HepG2 (cell line): ENCODE results near the gene LRRIQ4. TPM values are rescaled to one million over a fixed set of nuclear protein-coding genes. Genes with fewer than 3 reads are reported as not detected.
A peak's percentile ranks its signal among the peaks of the same experiment; 100 is the strongest.

ENCODE experiments used
- ATAC-seq: fragments of 200-7000 bp; cut with Tn5 transposase; 3 replicates; pipeline ENCODE4 v1.9.1; 2020; ENCODE audit warnings: mild to moderate bottlenecking, moderate library complexity
- BruUV-seq: library from RNA; stranded (reverse); fragments of 400-500 nt; replicated peaks from 2 replicates; lab custom pipeline; 2021; lab: Mats Ljungman, UMichigan
- CTCF ChIA-PET: fragments of 300-600 bp; formaldehyde crosslinking; extraction: SDS; loops from one replicate; lab custom pipeline; 2021; ENCODE audit warnings: low total read pairs, inconsistent platforms, low intra/inter-chr PET ratio; lab: Yijun Ruan, JAX
- POLR2A ChIA-PET: fragments of 350-600 bp; sonication (Branson Sonifier 250); formaldehyde crosslinking; loops from one replicate; lab custom pipeline; 2020; ENCODE audit warnings: antibody characterized with exemption, inconsistent platforms; lab: Yijun Ruan, JAX
- DNase-seq: peaks from one replicate; pipeline ENCODE4 v3.0.0-alpha.2; 2015; ENCODE audit warnings: low spot score
- FAIRE-seq: peaks from 3 replicates; lab custom pipeline; 2011; peaks lifted over from hg19 to GRCh38; lab: Jason Lieb, UNC
- H2AFZ ChIP-seq: one replicate; pipeline ENCODE4 v1.6.1; 2011; ENCODE audit warnings: low read length, inconsistent platforms
- H3K27ac ChIP-seq: fragments of 300-600 bp; 3 replicates; pipeline ENCODE4 v1.8.0; 2011; ENCODE audit warnings: mixed run types, mild to moderate bottlenecking, mixed read lengths, low read length, inconsistent platforms; ENCODE audit not compliant: insufficient read depth; ENCODE audit errors: extremely low read length
- H3K27me3 ChIP-seq, 2 experiments: fragments of 200-600 bp in 1 of 2; 2 replicates in 1 of 2; 3 replicates in 1 of 2; pipeline versions ENCODE4 v1.6.0 to v1.8.0; 2011; ENCODE audit warnings: low read length in 2 of 2, mild to moderate bottlenecking in 2 of 2, moderate library complexity in 2 of 2, inconsistent platforms in 1 of 2; ENCODE audit not compliant: insufficient read depth in 2 of 2, control insufficient read depth in 1 of 2
- H3K36me3 ChIP-seq, 2 experiments: fragments of 200-600 bp in 1 of 2; replicated peaks in 1 of 2; 2 replicates in 1 of 2; 3 replicates in 1 of 2; pipeline versions ENCODE4 v1.5.1 to v1.8.0; 2011; ENCODE audit warnings: low read length in 2 of 2, inconsistent platforms in 1 of 2; ENCODE audit not compliant: insufficient read depth in 2 of 2, control insufficient read depth in 1 of 2
- H3K4me1 ChIP-seq: 2 replicates; pipeline ENCODE4 v1.5.1; 2012; ENCODE audit warnings: low read length, inconsistent platforms; ENCODE audit not compliant: insufficient read depth
- H3K4me2 ChIP-seq: 2 replicates; pipeline ENCODE4 v1.6.0; 2011; ENCODE audit warnings: low read depth, low read length, inconsistent platforms
- H3K4me3 ChIP-seq, 3 experiments: fragments of 200-600 bp in 1 of 3; sonication (generic), shearing (Covaris generic) in 1 of 3; replicated peaks in 1 of 3; 2 replicates each; pipeline ENCODE4 v1.5.1; 2011 to 2016; ENCODE audit warnings: low read length in 3 of 3, inconsistent platforms in 2 of 3, low read depth in 2 of 3, mild to moderate bottlenecking in 2 of 3, control low read depth in 1 of 3, mixed read lengths in 1 of 3; ENCODE audit not compliant: insufficient read depth in 1 of 3
- H3K79me2 ChIP-seq: one replicate; pipeline ENCODE4 v1.6.1; 2011; ENCODE audit warnings: low read length, inconsistent platforms; ENCODE audit not compliant: insufficient read depth
- H3K9ac ChIP-seq: 2 replicates; pipeline ENCODE4 v1.6.0; 2011; ENCODE audit warnings: mild to moderate bottlenecking, low read depth, low read length, inconsistent platforms; ENCODE audit not compliant: insufficient read depth
- H3K9me3 ChIP-seq: 2 replicates; pipeline ENCODE4 v1.5.1; 2012; ENCODE audit warnings: mild to moderate bottlenecking, low read length
- H4K20me1 ChIP-seq: 2 replicates; pipeline ENCODE4 v1.6.0; 2011; ENCODE audit warnings: inconsistent platforms, mild to moderate bottlenecking, low read length, moderate library complexity; ENCODE audit not compliant: insufficient read depth
- AKAP8 ChIP-seq: sonication (generic); formaldehyde crosslinking; IDR thresholded peaks from 2 replicates; pipeline ENCODE4 v1.5.1; 2020; ENCODE audit warnings: mild to moderate bottlenecking, missing genetic modification reagents
- HDAC1 ChIP-seq: sonication (generic); formaldehyde crosslinking; IDR thresholded peaks from 2 replicates; pipeline ENCODE4 v1.5.1; 2020; ENCODE audit warnings: mild to moderate bottlenecking, missing genetic modification reagents
- HMGA1 ChIP-seq: sonication (generic); formaldehyde crosslinking; conservative IDR thresholded peaks from 2 replicates; pipeline ENCODE4 v1.4.0; 2020; ENCODE audit warnings: missing genetic modification reagents
- JUNB ChIP-seq: sonication (generic); formaldehyde crosslinking; IDR thresholded peaks from 2 replicates; pipeline ENCODE4 v1.8.0; 2022; ENCODE audit warnings: missing genetic modification reagents, mild to moderate bottlenecking, borderline replicate concordance
- MXI1 ChIP-seq: IDR thresholded peaks from 3 replicates; pipeline ENCODE4 v1.6.1; 2012; ENCODE audit warnings: low read depth, low read length, inconsistent platforms, borderline replicate concordance
- NCOR1 ChIP-seq: fragments of 200-600 bp; sonication (generic); IDR thresholded peaks from 2 replicates; pipeline ENCODE4 v1.7.0; 2017; ENCODE audit warnings: antibody characterized with exemption, low read length, borderline replicate concordance
- RAD51 ChIP-seq: fragments of 450-650 bp; IDR thresholded peaks from 2 replicates; pipeline ENCODE4 v1.6.1; 2016; ENCODE audit warnings: borderline replicate concordance
- TCF12 ChIP-seq, 2 experiments: fragments of 450-650 bp in 1 of 2; sonication (generic) in 1 of 2; formaldehyde crosslinking in 1 of 2; IDR thresholded peaks; 2 replicates each; pipeline versions ENCODE4 v1.6.1 to v1.8.0; 2017 to 2022; ENCODE audit warnings: antibody characterized with exemption in 1 of 2, mild to moderate bottlenecking in 1 of 2, missing genetic modification reagents in 1 of 2, moderate library complexity in 1 of 2
- TP53 ChIP-seq: sonication (generic); formaldehyde crosslinking; conservative IDR thresholded peaks from 2 replicates; pipeline ENCODE4 v1.4.0; 2020; ENCODE audit warnings: missing genetic modification reagents
- ZFY ChIP-seq: sonication (generic); formaldehyde crosslinking; IDR thresholded peaks from 2 replicates; pipeline ENCODE4 v1.4.0; 2020; ENCODE audit warnings: missing genetic modification reagents
- ZNF124 ChIP-seq: sonication (generic); formaldehyde crosslinking; IDR thresholded peaks from 2 replicates; pipeline ENCODE4 v1.4.0; 2020; ENCODE audit warnings: missing genetic modification reagents
- ZNF256 ChIP-seq: sonication (generic); formaldehyde crosslinking; conservative IDR thresholded peaks from 2 replicates; pipeline ENCODE4 v1.4.0; 2020; ENCODE audit warnings: missing genetic modification reagents
- ZNF563 ChIP-seq: sonication (generic); formaldehyde crosslinking; IDR thresholded peaks from 2 replicates; pipeline ENCODE4 v1.8.0; 2022; ENCODE audit warnings: mild to moderate bottlenecking, moderate library complexity, missing genetic modification reagents
- ZNF773 ChIP-seq: sonication (generic); formaldehyde crosslinking; IDR thresholded peaks from 2 replicates; pipeline ENCODE4 v1.4.0; 2020; ENCODE audit warnings: missing genetic modification reagents, borderline replicate concordance
- WGBS: methylation state at CpG from one replicate; pipeline ENCODE4 v1.1.6; 2017; ENCODE audit warnings: low lambda C conversion rate; 5-methylcytosine and 5-hydroxymethylcytosine counted together
- in situ Hi-C: cut with HindIII; loops from 2 replicates; pipeline ENCODE4 v1.10.0; 2017; ENCODE audit warnings: low pct_unique_long_range_greater_than_20kb; ENCODE audit not compliant: extremely low pct_ligation_motif_present
- intact Hi-C: fragments of 100-400 bp; cut with micrococcal nuclease; formaldehyde crosslinking; loops from one replicate; pipeline ENCODE4 v1.10.0; 2022; ENCODE audit not compliant: unreplicated experiment
- polyA plus RNA-seq, 8 experiments: library from polyadenylated mRNA; depleted of rRNA in 3 of 8; stranded (reverse) in 7 of 8; unstranded in 1 of 8; fragments of >200 nt; fragmentation: Illumina TruSeq in 4 of 8; extraction: Trizol in 4 of 8; gene quantifications; 2 replicates each; pipeline versions ENCODE4 v1.2.1 to v1.2.3, GENCODE V29; 2011 to 2016; ENCODE audit warnings: low read depth in 4 of 8, missing spikeins in 1 of 8, mixed read lengths in 1 of 8; ENCODE audit not compliant: insufficient read depth in 1 of 8
- total RNA-seq, 5 experiments: library from RNA; depleted of rRNA; stranded (reverse); fragments of >200 nt; fragmentation: Illumina TruSeq; extraction: Trizol; gene quantifications; 2 replicates each; pipeline ENCODE4 v1.2.3, GENCODE V29; 2016; ENCODE audit warnings: low read depth in 1 of 5
- TF ChIP-seq, protein P1 (sequence below): sonication (generic); formaldehyde crosslinking; IDR thresholded peaks from 2 replicates; pipeline ENCODE4 v1.5.0; 2020; ENCODE audit warnings: mild to moderate bottlenecking, missing genetic modification reagents
- TF ChIP-seq, protein P2 (sequence below), 2 experiments: sonication (generic) in 1 of 2; formaldehyde crosslinking in 1 of 2; IDR thresholded peaks; 2 replicates each; pipeline versions ENCODE4 v1.5.1 to v1.6.1; 2011 to 2020; ENCODE audit warnings: borderline replicate concordance in 1 of 2, low read depth in 1 of 2, low read length in 1 of 2, mild to moderate bottlenecking in 1 of 2, missing genetic modification reagents in 1 of 2, moderate library complexity in 1 of 2

The LRRIQ4 gene
- total and polyA plus RNA-seq, 2 of the 13 experiments (the other 11 are each of a cell fraction or from before 2014, with no cell fraction given) = not detected

DNA sequence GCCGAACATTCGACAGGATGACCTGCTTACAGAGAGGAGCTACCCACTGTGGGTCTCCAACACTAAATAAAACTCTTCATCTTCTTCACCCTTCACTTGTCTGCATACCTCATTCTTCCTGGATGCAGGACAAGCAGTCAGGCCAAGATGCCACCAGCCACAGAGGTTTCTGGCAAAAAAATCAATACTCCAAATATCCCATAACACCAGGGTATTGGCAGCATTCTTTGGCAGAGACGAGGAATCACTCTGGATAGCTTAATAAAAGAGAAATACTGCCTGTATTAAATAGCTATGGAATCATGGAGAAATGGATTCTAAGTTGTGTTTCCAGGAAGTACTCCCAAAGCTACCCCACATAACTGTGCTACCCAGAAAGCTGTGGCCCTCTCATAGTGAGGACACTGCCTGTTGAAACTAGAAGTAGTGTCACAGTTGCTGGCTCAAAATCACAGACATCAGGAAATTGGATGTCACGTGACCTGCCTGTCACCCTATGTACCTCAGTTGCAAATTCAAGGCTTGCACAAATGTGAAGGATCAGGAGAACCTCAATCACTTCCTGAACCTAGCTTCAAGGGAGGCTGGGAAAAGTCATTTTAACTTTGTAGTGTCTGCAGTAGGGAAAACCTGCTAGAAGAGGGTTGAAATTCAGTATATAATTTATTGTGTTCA, 68.0 kb downstream of the LRRIQ4 start:
- POLR2A ChIA-PET = no interaction called here
- no peak for ATAC-seq

DNA sequence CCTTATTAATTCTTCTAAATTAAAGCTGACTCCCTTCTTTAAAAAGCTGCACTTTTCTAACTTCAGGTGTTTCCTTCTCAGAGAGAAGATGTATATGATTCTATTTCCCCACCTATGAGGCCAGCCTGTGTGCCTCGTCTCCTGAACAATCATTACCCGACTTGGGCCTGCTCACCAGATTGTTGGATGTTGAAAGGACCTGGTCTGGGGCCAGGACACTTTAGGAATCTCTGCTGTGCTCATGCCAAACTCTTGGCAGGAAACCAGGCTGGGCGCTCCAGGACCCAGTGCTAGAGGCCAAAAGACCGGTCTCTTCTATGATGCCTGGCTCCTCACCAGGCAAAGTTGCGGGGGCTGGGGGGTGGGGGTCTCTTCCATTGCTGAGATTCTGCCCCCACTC, 74.0 kb downstream of the LRRIQ4 start:
- no peaks in the 10 kb centered on the region for H3K79me2 ChIP-seq
- BruUV-seq = no TSS peak
- no peaks in the 10 kb centered on the region for H4K20me1 ChIP-seq
- H3K27ac ChIP-seq = no peak overlapping the region
- TF ChIP-seq ZFY (CRISPR knock-in tag) (no peak), ZNF124 (no peak), HMGA1 (CRISPR knock-in tag) (no peak), ZNF773 (CRISPR knock-in tag) (no peak), NCOR1 (no peak), JUNB (CRISPR knock-in tag) (no peak), ZNF563 (CRISPR knock-in tag) (no peak), MXI1 (no peak), TP53 (CRISPR knock-in tag) (no peak)
- TF ChIP-seq, protein P1, sequence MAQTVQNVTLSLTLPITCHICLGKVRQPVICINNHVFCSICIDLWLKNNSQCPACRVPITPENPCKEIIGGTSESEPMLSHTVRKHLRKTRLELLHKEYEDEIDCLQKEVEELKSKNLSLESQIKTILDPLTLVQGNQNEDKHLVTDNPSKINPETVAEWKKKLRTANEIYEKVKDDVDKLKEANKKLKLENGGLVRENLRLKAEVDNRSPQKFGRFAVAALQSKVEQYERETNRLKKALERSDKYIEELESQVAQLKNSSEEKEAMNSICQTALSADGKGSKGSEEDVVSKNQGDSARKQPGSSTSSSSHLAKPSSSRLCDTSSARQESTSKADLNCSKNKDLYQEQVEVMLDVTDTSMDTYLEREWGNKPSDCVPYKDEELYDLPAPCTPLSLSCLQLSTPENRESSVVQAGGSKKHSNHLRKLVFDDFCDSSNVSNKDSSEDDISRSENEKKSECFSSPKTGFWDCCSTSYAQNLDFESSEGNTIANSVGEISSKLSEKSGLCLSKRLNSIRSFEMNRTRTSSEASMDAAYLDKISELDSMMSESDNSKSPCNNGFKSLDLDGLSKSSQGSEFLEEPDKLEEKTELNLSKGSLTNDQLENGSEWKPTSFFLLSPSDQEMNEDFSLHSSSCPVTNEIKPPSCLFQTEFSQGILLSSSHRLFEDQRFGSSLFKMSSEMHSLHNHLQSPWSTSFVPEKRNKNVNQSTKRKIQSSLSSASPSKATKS (CRISPR knock-in tag) = no peak
- ChIA-PET CTCF (no interaction called here), POLR2A (no interaction called here)
- H2AFZ ChIP-seq = no peak overlapping the region
- intact Hi-C loops = no loop called here
- no peak overlapping the region for H3K9ac ChIP-seq
- no peak overlapping the region for H3K4me3 ChIP-seq
- no peak for FAIRE-seq
- in situ Hi-C loops = no loop called here
- H3K27me3 ChIP-seq = no peaks in the 10 kb centered on the region
- H3K9me3 ChIP-seq = no peaks in the 10 kb centered on the region
- H3K36me3 ChIP-seq = no peaks in the 10 kb centered on the region
- no peaks in the 10 kb centered on the region for H3K4me1 ChIP-seq
- no peak for DNase-seq
- H3K4me2 ChIP-seq = no peak overlapping the region
- no peak for ATAC-seq
- 0% methylated on average over 2 of the region's 5 CpGs for WGBS

More for the DNA sequence above, 68.0 kb downstream of the LRRIQ4 start:
- Histone ChIP-seq H3K27me3 (peaks cover 0 to 1% of the 10 kb centered on the region in 2 experiments; a peak in 2 of 5 replicates), H3K9ac (no peak overlapping the region), H3K27ac (no peak overlapping the region), H2AFZ (no peak overlapping the region), H3K9me3 (no peaks in the 10 kb centered on the region), H3K4me3 (no peak overlapping the region), H3K79me2 (no peaks in the 10 kb centered on the region), H4K20me1 (no peaks in the 10 kb centered on the region), H3K36me3 (no peaks in the 10 kb centered on the region), H3K4me2 (no peak overlapping the region), H3K4me1 (no peaks in the 10 kb centered on the region)
- in situ Hi-C loops = no loop called here
- no peak for DNase-seq
- BruUV-seq = no TSS peak
- TF ChIP-seq TCF12 (IDR thresholded peaks at IDR 0.05) = no peak
- TF ChIP-seq TCF12 (CRISPR knock-in tag; IDR thresholded peaks at IDR 0.05) = no peak
- TF ChIP-seq, protein P2, sequence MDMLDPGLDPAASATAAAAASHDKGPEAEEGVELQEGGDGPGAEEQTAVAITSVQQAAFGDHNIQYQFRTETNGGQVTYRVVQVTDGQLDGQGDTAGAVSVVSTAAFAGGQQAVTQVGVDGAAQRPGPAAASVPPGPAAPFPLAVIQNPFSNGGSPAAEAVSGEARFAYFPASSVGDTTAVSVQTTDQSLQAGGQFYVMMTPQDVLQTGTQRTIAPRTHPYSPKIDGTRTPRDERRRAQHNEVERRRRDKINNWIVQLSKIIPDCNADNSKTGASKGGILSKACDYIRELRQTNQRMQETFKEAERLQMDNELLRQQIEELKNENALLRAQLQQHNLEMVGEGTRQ (IDR thresholded peaks at IDR 0.05; ENCODE audit: low read depth, low read length) = peak; percentile 72
- TF ChIP-seq, protein P2 (CRISPR knock-in tag; IDR thresholded peaks at IDR 0.05; ENCODE audit: borderline replicate concordance) = no peak
- TF ChIP-seq HDAC1 (CRISPR knock-in tag) = no peak
- TF ChIP-seq RAD51 = peak; percentile 88
- TF ChIP-seq ZNF256 (CRISPR knock-in tag) = no peak
- no peak for TF ChIP-seq AKAP8
- CTCF ChIA-PET = no interaction called here
- no peak for FAIRE-seq
- intact Hi-C loops = no loop called here
- 0% methylated on average over 4 of the region's 4 CpGs for WGBS
